ENCODE results near the gene OGFOD1.

Gene OGFOD1

GRCh38 chr16:56450986-56451752, at the start of gene OGFOD1, which contains the start of gene NUDT21:
Gene OGFOD1, plus strand, starts transcription at chr16:56451554. Its CDS starts 59 bp downstream, at chr16:56451613.
Gene NUDT21, minus strand, starts transcription at chr16:56451332. Its CDS starts 130 bp downstream, at chr16:56451202.
- DNase-seq: peak; percentile 39 to 99 (median 94)

- DNase-seq: no peak
Observed at GRCh38 chr16:56405977-56406672, 45.2 kb upstream of the OGFOD1 start.

GRCh38 chr16:56408379-56409098, 42.8 kb upstream of the OGFOD1 start:
- no peak for DNase-seq

GRCh38 chr16:56409195-56409594, 42.2 kb upstream of the OGFOD1 start:
- DNase-seq: no peak

GRCh38 chr16:56411123-56411522, 40.2 kb upstream of the OGFOD1 start:
- DNase-seq: no peak

GRCh38 chr16:56411624-56412023, 39.7 kb upstream of the OGFOD1 start:
- no peak for DNase-seq

- peak in 5 of 56 donors; percentile 8 to 33 (median 16) for DNase-seq
Observed at GRCh38 chr16:56413381-56413780, 38.0 kb upstream of the OGFOD1 start.

- DNase-seq: no peak
Observed at GRCh38 chr16:56414366-56414765, 37.0 kb upstream of the OGFOD1 start.

GRCh38 chr16:56415875-56416274, 35.5 kb upstream of the OGFOD1 start:
- no peak for DNase-seq

GRCh38 chr16:56417138-56417537, 34.2 kb upstream of the OGFOD1 start:
- no peak for DNase-seq

- no peak for DNase-seq
Observed at GRCh38 chr16:56419740-56420548, 31.4 kb upstream of the OGFOD1 start.

- DNase-seq: no peak
Observed at GRCh38 chr16:56420613-56421012, 30.7 kb upstream of the OGFOD1 start.

- DNase-seq: no peak
Observed at GRCh38 chr16:56421313-56421712, 30.0 kb upstream of the OGFOD1 start.

- DNase-seq: no peak
Observed at GRCh38 chr16:56421976-56422669, 29.2 kb upstream of the OGFOD1 start.

- DNase-seq: no peak
Observed at GRCh38 chr16:56422896-56423441, 28.4 kb upstream of the OGFOD1 start.

GRCh38 chr16:56423584-56424403, 27.6 kb upstream of the OGFOD1 start:
- DNase-seq: peak in 1 of 56 donors; percentile 52

- DNase-seq: peak in 4 of 56 donors; percentile 32 to 52 (median 40)
Observed at GRCh38 chr16:56424404-56424764, 27.0 kb upstream of the OGFOD1 start.

GRCh38 chr16:56424791-56425438, 26.4 kb upstream of the OGFOD1 start:
- peak in 34 of 56 donors; percentile 15 to 66 (median 40) for DNase-seq

- peak in 41 of 56 donors; percentile 17 to 80 (median 45) for DNase-seq
Observed at GRCh38 chr16:56425439-56425832, 25.9 kb upstream of the OGFOD1 start, which contains the start of gene AMFR. Gene AMFR, minus strand, starts transcription at chr16:56425545. Its CDS starts 218 bp downstream, at chr16:56425327.

All from nucleus accumbens (tissue), 56 donors.